ENCODE data around the gene EME2.

DNA sequence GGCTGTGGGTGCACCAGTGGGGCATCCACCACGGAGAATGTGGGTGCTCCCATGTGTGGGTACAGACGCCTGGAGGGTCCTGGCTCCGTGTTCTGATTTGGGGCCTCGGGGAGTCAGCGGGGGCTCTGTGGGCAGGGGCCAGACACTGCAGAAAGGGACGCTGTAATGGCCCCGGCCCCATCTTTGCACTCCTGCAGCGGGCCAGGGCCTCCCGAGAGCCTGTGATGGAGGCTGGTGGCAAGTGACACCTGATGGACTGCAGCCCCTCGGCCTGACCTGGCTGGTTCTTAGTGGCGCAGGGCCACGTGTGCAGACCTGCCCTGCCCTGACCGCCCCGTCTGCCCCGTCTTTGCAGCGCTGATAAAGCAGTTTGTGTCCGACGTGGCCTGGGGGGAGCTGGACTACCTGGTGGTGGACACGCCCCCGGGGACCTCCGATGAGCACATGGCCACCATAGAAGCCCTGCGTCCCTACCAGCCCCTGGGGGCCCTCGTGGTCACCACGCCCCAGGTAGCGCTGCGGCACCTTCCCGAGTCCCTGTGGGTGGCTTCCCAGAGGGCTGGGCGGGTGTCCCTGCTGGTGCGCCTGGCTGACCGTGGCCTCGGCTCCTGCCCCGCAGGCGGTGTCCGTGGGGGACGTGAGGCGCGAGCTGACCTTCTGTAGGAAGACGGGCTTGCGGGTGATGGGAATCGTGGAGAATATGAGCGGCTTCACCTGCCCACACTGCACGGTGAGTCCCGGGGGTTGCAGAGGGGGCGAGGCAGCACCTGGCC lies 14.9 kb downstream of the EME2 start:
- TF ChIP-seq, protein P1, sequence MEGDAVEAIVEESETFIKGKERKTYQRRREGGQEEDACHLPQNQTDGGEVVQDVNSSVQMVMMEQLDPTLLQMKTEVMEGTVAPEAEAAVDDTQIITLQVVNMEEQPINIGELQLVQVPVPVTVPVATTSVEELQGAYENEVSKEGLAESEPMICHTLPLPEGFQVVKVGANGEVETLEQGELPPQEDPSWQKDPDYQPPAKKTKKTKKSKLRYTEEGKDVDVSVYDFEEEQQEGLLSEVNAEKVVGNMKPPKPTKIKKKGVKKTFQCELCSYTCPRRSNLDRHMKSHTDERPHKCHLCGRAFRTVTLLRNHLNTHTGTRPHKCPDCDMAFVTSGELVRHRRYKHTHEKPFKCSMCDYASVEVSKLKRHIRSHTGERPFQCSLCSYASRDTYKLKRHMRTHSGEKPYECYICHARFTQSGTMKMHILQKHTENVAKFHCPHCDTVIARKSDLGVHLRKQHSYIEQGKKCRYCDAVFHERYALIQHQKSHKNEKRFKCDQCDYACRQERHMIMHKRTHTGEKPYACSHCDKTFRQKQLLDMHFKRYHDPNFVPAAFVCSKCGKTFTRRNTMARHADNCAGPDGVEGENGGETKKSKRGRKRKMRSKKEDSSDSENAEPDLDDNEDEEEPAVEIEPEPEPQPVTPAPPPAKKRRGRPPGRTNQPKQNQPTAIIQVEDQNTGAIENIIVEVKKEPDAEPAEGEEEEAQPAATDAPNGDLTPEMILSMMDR (IDR thresholded peaks at IDR 0.05) = no peak
- no peak for TF ChIP-seq EZH2 (IDR thresholded peaks at IDR 0.05; ENCODE audit: borderline replicate concordance, insufficient read depth, low read depth, low read length, poor library complexity, severe bottlenecking)

Data from B cell (primary cell).